ENCODE data around the gene GLYR1. TPM values are rescaled to one million over a fixed set of nuclear protein-coding genes. Genes with fewer than 3 reads are reported as not detected.

GLYR1 gene
- total and polyA plus RNA-seq, 9 of the 15 experiments (the other 6 are each of a cell fraction or from before 2014, with no cell fraction given): 6.7 to 99.2 (median 60.2) TPM

DNA sequence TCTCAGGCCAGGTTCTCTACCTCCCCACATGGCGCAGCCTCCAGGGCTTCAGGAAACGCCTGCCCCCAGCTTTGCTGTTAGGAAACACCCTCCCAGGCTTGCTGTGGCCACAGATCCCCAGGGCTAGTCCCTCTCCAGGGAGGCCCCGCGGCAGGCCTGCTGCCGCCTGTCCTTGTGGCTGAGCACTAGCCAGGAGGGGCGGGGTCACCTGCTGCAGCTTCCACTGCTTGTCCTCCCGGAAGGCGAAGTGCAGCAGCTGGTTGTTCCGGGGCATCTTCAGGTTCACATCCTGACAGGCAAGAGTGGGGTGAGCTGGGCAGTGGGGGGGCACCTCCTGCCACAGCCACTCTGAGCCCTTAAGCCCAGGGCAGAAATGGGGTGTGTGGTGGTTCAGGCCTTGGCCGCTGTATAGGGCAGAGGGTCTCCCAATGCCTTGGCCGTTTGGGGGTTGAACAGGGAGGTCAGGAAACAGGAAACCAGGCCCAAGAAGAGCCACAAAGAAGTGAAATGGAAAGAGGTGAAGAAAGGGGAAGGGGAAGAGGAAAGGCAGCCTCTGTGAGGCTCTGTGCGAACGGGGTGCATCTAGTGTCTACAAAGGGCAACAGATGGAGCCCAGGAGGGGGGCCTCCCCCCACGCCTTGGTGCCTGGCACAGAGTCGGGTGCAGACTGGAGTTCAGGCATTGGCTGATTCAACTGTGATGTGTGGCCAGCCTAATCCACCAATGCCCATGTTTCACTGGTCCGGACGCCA is 46.6 kb downstream of the GLYR1 start (continued):
- TF ChIP-seq, protein P1, sequence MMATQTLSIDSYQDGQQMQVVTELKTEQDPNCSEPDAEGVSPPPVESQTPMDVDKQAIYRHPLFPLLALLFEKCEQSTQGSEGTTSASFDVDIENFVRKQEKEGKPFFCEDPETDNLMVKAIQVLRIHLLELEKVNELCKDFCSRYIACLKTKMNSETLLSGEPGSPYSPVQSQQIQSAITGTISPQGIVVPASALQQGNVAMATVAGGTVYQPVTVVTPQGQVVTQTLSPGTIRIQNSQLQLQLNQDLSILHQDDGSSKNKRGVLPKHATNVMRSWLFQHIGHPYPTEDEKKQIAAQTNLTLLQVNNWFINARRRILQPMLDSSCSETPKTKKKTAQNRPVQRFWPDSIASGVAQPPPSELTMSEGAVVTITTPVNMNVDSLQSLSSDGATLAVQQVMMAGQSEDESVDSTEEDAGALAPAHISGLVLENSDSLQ (IDR thresholded peaks at IDR 0.05): no peak

DNA sequence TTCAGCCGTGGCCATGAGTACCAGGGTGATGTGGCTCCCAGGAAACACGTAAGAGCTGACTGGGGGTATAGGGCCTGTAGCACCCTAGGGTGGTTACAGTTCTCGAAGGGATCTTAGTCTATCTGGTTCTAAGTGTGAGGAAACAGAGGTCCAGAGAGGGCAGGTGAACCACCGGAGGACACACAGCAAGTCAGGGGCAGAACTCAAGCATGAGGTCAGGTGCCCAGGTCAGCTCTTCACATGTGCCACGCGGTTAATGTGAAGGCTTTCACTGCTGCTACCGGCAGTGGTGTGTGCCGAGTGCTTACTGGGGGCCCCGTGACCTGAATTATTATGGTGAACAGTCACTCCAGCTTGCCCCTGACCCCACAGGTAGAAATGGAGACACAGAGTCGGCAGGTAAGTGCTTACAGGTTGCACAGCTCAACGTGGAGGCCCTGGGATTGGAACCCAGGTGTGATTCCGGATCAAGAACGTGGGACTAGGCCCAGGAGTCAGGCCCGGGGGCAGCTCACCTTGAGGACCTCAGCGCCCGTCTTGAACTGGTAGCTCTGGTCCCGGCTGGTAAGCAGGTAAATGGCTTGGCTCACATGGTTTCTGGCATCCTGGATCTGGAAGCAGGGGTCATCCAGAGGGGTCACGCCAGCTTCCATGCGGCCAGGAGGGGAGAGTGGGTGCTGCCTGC is 47.8 kb downstream of the GLYR1 start:
- Histone ChIP-seq H2AFZ (ENCODE audit: low read depth, low read length) (no peak overlapping the region), H3K9ac (ENCODE audit: insufficient read depth in 1 of 2, low read depth in 2 of 2, low read length in 2 of 2) (no peak overlapping the region), H4K20me1 (replicated peaks; ENCODE audit: control insufficient read depth, insufficient read depth, low read length) (no peaks in the 10 kb centered on the region), H3K36me3 (ENCODE audit: control insufficient read depth, insufficient read depth, low read length) (peaks cover 21% of the 10 kb centered on the region; the same call in 2 of the 3 replicates), H3K27me3 (ENCODE audit: control insufficient read depth in 2 of 2, insufficient read depth in 2 of 2, low read length in 2 of 2) (no peaks in the 10 kb centered on the region), H3K9me1 (ENCODE audit: control insufficient read depth, insufficient read depth, low read length) (no peaks in the 10 kb centered on the region), H3K27ac (ENCODE audit: extremely low read depth, low read depth, low read length) (no peak overlapping the region), H3K4me3 (no peak overlapping the region), H3K4me1 (replicated peaks in 1 of 2; ENCODE audit: control insufficient read depth in 2 of 2, insufficient read depth in 2 of 2, low read length in 2 of 2) (peaks cover 24 to 68% of the 10 kb centered on the region in 2 experiments), H3K9me3 (replicated peaks; ENCODE audit: control insufficient read depth, insufficient read depth, low read depth, low read length) (no peaks in the 10 kb centered on the region), H3K4me2 (ENCODE audit: insufficient read depth, low read length) (no peak overlapping the region), H3K79me2 (ENCODE audit: control insufficient read depth, insufficient read depth, low read length) (peaks cover 6% of the 10 kb centered on the region; the same call in 2 of the 3 replicates)
- FAIRE-seq (no peak), DNase-seq (ENCODE audit: extremely low read depth in 1 of 4, low spot score in 3 of 4) (no peak), ATAC-seq (no peak)
- in situ Hi-C loops (cut with MboI): no loop called here
- no TSS peak for BruUV-seq (replicated peaks)
- intact Hi-C loops (cut with micrococcal nuclease): no loop called here
- peak; percentile 59 for TF ChIP-seq ZFP36 (IDR thresholded peaks at IDR 0.05; ENCODE audit: low read depth, low read length, partially characterized antibody)
- TF ChIP-seq PHB2 (IDR thresholded peaks at IDR 0.05; ENCODE audit: low read depth): no peak
- TF ChIP-seq THRAP3 (IDR thresholded peaks at IDR 0.05; ENCODE audit: borderline replicate concordance): no peak
- no peak for TF ChIP-seq RBM22 (IDR thresholded peaks at IDR 0.05; ENCODE audit: low read depth, low read length, poor library complexity, severe bottlenecking)
- TF ChIP-seq MAZ (CRISPR knock-in tag; conservative IDR thresholded peaks at IDR 0.05 in 1 of 2, IDR thresholded peaks at IDR 0.05 in 1 of 2): no peak
- WGBS (ENCODE audit: insufficient coverage, low coverage, missing lambda C conversion rate): 86% methylated on average over 17 of the region's 19 CpGs
- POLR2A ChIA-PET: interaction anchor here (0.8 kb wide), 1 partner anchor 31 kb away, joined by 3 read pairs; no protein-coding TSS in a partner anchor
- CTCF ChIA-PET (ENCODE audit: low intra/inter-chr PET ratio): no interaction called here

All from K562 (cell line).